Measurements from ENCODE around the gene OXCT2.
"Not testable (repeated sequence)": the region's sequence is repeated elsewhere in the genome, so short reads cannot be mapped to it uniquely, and the experiment has no call there.

OXCT2 gene

GRCh38 chr1:39805385-39805784 is 34.2 kb upstream of the OXCT2 start:
- DNase-seq (ENCODE audit: low read depth): no peak
- no peak for TF ChIP-seq CTCF (IDR thresholded peaks at IDR 0.05; ENCODE audit: low read length, missing control alignments)
- H3K4me3 ChIP-seq (replicated peaks; ENCODE audit: low read depth, low read length): no peak overlapping the region

DNA sequence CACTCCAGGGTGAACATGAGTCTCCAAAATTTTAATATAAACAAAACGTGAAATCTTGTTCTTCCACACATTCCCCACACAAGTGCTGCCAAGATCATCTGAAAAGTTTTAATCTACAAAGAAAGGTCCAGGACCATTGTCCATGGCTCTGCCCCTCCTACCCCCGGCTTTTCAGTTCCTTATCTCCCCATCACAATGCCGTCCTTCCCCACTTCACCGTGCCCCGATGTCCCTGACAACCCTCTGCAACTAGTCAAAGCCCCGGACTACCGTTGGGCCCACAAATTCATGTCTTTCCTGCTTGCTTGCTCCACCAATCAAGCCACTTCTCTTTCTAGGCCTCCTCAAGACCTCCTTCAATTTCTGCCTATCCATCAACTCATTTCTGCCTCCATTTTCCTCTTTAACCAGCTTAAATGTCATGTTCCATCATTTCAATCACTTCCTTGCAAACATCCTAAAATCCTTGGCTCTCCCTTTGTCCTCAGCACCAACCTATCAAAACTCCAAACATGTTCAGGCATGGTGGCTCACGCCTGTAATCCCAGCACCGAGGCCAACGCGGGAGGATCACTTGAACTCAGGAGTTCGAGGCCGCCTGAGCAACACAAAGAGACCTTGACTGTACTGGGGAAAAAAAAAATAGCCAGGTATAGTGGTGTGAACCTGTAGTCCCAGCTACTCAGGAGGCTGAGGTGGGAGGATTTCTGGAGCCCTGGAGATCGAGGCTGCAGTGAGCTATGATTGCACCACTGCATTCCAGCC is 31.5 kb upstream of the OXCT2 start:
- no peak for TF ChIP-seq CTCF (IDR thresholded peaks at IDR 0.05; ENCODE audit: low read length, missing control alignments)
- no peak for DNase-seq (ENCODE audit: low read depth)
- no peak overlapping the region for H3K4me3 ChIP-seq (replicated peaks; ENCODE audit: low read depth, low read length)

DNA sequence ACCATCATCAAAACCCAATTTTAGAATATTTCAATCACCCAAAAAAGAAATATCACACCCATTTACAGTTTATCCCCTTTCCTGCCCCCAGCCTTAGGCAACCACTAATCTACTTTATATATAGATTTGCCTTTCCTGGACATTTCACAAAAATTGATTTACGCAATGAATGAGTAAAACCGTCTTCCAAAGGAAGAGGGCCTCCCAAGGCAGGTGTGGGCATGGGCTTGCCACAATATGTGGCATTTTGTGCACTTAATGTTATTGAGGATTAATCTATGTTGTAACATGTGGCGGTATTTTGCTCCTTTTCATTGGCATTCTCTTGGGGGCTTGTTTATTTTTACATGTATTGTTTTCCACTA is 29.3 kb upstream of the OXCT2 start:
- DNase-seq (ENCODE audit: low read depth): no peak
- no peak for TF ChIP-seq CTCF (IDR thresholded peaks at IDR 0.05; ENCODE audit: low read length, missing control alignments)
- H3K4me3 ChIP-seq (replicated peaks; ENCODE audit: low read depth, low read length): no peak overlapping the region

DNA sequence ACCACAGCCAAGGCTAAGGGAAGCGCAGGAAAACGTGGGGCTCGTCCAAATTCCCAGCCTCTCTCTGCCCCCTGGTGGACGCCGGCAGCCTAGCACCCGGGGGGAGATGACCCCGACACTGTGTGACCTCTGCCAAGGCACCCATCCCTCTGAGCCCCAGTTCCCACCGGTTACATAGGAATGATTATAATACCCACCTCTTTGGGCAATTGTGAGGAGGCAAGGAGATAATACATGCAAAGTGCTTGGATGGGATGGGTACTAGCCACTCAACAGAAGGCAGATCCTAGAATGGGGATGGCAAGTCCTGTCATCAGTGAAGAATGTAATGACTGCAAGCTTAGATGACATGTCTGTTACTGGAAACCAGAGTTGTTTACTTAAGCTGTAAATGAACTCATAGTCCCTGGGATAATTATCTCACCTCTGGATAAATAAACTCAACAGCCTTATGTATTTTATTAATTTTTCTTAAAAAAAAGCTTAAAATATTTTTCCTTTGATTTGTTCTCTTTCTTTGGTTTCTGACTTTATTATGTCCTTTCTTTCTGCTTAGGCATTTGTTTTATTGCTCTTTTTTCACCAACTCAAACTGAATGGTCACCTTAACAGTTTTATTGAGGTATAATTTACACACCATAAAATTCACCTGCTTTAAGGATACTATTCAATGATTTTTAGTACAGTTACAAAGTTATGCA is 28.8 kb upstream of the OXCT2 start:
- H3K4me3 ChIP-seq (replicated peaks; ENCODE audit: low read depth, low read length): no peak overlapping the region
- peak; percentile 56 for DNase-seq (ENCODE audit: low read depth)
- peak; percentile 73 for TF ChIP-seq CTCF (IDR thresholded peaks at IDR 0.05; ENCODE audit: low read length, missing control alignments)

GRCh38 chr1:39798859-39799769 is 28.0 kb upstream of the OXCT2 start:
- H3K4me3 ChIP-seq (replicated peaks; ENCODE audit: low read depth, low read length): not testable (repeated sequence)
- DNase-seq (ENCODE audit: low read depth): peak; percentile 48
- TF ChIP-seq CTCF (IDR thresholded peaks at IDR 0.05; ENCODE audit: low read length, missing control alignments): peak; percentile 16

DNA sequence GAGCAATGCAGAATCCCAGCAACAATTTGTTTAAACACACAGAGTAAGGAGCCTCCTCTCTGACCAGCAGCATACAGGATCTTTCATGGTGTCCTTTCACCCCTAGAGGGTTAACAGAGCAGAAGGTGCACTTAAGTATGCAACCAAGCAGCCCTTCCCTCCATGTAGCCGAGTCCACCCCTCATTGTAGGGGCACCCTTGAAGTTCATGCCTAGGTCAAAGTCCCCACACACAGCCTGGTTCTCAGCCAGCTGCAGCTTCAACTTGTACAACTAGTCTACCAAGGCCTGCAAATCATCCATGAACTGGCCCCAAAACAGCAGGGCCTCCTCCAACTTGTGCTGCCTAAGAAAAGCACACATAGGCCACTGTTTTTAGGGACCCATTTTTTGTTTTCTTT is 24.5 kb upstream of the OXCT2 start:
- no peak for DNase-seq (ENCODE audit: low read depth)
- H3K4me3 ChIP-seq (replicated peaks; ENCODE audit: low read depth, low read length): no peak overlapping the region
- TF ChIP-seq CTCF (IDR thresholded peaks at IDR 0.05; ENCODE audit: low read length, missing control alignments): no peak
